ENCODE measurements around the gene SCYGR1. TPM values are rescaled to one million over a fixed set of nuclear protein-coding genes. Genes with fewer than 3 reads are reported as not detected.

The SCYGR1 gene
- total and polyA plus RNA-seq, 2 of the 13 experiments (the other 11 are each of a cell fraction or from before 2014, with no cell fraction given) = not detected

DNA sequence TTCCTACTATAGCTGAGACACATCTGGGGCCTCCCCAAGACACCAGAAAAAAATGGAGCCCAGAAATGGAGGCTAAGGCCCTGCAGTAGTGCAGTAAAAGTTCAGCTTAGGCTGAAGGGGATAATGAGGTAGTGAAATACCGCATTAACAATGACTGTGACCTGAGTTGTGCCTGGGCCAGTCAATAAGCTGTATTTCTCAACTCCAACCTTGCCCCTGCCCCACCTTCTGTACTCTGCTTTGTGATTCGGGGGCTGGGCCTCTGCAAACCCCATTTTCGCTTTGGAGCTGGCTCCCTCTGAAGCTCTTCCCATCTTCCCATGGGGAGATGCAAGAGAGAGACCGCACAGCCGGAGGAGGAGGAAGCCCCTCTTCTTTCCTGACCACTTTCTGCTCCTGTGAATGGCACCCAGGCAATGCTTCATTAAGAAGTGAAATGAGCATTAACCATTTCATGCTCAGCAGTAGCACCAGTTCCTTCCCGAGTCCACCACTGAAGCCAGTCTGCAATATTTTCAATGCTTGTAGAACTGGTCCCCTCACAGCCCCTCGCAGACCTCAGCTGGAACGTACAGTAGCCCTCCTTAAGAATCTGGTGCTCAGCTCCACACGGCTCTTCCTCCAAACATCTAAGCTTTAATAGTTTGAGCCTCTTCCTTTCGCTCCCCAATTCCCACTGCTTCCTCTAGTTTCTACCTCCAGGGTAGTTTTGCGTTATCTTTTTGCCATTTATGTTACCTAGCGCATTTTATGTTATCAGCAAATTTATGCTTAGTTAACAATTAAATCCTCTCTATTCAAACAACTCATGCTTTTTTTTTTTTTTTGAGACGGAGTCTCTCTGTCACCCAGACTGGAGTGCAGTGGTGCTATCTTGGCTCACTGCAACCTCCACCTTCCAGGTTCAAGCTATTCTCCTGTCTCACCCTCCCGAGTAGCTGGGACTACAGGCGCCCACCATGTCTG lies 32.6 kb upstream of the SCYGR1 start (continued):
- TF ChIP-seq, protein P1, sequence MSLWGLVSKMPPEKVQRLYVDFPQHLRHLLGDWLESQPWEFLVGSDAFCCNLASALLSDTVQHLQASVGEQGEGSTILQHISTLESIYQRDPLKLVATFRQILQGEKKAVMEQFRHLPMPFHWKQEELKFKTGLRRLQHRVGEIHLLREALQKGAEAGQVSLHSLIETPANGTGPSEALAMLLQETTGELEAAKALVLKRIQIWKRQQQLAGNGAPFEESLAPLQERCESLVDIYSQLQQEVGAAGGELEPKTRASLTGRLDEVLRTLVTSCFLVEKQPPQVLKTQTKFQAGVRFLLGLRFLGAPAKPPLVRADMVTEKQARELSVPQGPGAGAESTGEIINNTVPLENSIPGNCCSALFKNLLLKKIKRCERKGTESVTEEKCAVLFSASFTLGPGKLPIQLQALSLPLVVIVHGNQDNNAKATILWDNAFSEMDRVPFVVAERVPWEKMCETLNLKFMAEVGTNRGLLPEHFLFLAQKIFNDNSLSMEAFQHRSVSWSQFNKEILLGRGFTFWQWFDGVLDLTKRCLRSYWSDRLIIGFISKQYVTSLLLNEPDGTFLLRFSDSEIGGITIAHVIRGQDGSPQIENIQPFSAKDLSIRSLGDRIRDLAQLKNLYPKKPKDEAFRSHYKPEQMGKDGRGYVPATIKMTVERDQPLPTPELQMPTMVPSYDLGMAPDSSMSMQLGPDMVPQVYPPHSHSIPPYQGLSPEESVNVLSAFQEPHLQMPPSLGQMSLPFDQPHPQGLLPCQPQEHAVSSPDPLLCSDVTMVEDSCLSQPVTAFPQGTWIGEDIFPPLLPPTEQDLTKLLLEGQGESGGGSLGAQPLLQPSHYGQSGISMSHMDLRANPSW (CRISPR knock-in tag; IDR thresholded peaks at IDR 0.05; ENCODE audit: borderline replicate concordance) = no peak
- TF ChIP-seq GPN1 (CRISPR knock-in tag; IDR thresholded peaks at IDR 0.05; ENCODE audit: borderline replicate concordance) (no peak), ZSCAN29 (CRISPR knock-in tag; conservative IDR thresholded peaks at IDR 0.05) (0 out of 2 replicates have a peak, but pooled peaks have one; percentile 32), HNF4A (CRISPR knock-in tag; IDR thresholded peaks at IDR 0.05) (peak; percentile 28; the same call in 1 of the 2 replicates), RXRA (CRISPR knock-in tag; IDR thresholded peaks at IDR 0.05) (peak; percentile 45; the same call in 1 of the 2 replicates), SP4 (CRISPR knock-in tag; IDR thresholded peaks at IDR 0.05) (0 out of 2 replicates have a peak, but pooled peaks have one; percentile 46), NR2C2 (CRISPR knock-in tag; IDR thresholded peaks at IDR 0.05; ENCODE audit: borderline replicate concordance) (0 out of 2 replicates have a peak, but pooled peaks have one; percentile 45), SALL1 (CRISPR knock-in tag; IDR thresholded peaks at IDR 0.05) (peak; percentile 27; the same call in 1 of the 2 replicates), ZNF776 (CRISPR knock-in tag; IDR thresholded peaks at IDR 0.05) (no peak), SOX6 (IDR thresholded peaks at IDR 0.05) (no peak), SOX6 (CRISPR knock-in tag; IDR thresholded peaks at IDR 0.05) (peak; percentile 48; the same call in 1 of the 2 replicates), MTA1 (CRISPR knock-in tag; IDR thresholded peaks at IDR 0.05; ENCODE audit: borderline replicate concordance) (0 out of 2 replicates have a peak, but pooled peaks have one; percentile 33)
- TF ChIP-seq, protein P2, sequence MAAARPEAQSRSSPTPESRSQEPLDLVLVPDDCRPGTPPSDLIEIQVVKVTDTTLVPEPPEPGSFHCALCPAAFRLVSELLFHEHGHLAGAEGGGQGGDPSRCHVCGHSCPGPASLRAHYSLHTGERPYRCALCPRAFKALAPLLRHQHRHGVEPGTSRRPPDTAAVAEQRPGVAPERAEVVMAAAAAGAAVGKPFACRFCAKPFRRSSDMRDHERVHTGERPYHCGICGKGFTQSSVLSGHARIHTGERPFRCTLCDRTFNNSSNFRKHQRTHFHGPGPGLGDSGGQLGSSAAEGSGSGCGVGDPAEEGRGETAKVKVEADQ (CRISPR knock-in tag; IDR thresholded peaks at IDR 0.05; ENCODE audit: borderline replicate concordance) = 0 out of 2 replicates have a peak, but pooled peaks have one; percentile 57

All from HepG2 (cell line).